ENCODE results near the gene FUS. TPM values are rescaled to one million over a fixed set of nuclear protein-coding genes. Genes with fewer than 3 reads are reported as not detected.

FUS gene
- total and polyA plus RNA-seq, 2 donors (not counting 3 experiments of a cell fraction or from before 2014, with no cell fraction given) = 307 to 569 TPM

- intact Hi-C loops (cut with micrococcal nuclease) = no loop called here
- ChIA-PET POLR2A (interaction anchor here (1.2 to 2.0 kb wide), 3 partner anchors 9 to 12 kb away, joined by 3 to 11 read pairs (median 5); partner anchors contain the start of gene FUS), CTCF (interaction anchor here (1.0 to 1.5 kb wide), 2 partner anchors 9 to 15 kb away, joined by 3 read pairs; no protein-coding TSS in a partner anchor)
- no TSS peak for BruUV-seq (replicated peaks)
- Histone ChIP-seq H4K20me1 (replicated peaks; ENCODE audit: control insufficient read depth, extremely low read depth, insufficient read depth, low read length) (peaks cover 3% of the 10 kb centered on the region), H3K4me3 (replicated peaks in 1 of 3; ENCODE audit: insufficient read depth in 1 of 3, low read depth in 1 of 3, low read length in 3 of 3) (no peak overlapping the region), H3K9me1 (replicated peaks; ENCODE audit: control insufficient read depth, extremely low read depth, insufficient read depth, low read length) (no peaks in the 10 kb centered on the region), H2AFZ (ENCODE audit: low read depth, low read length) (no peak overlapping the region), H3K9ac (replicated peaks; ENCODE audit: extremely low read depth, insufficient read depth, low read length) (no peak overlapping the region), H3K27me3 (ENCODE audit: control insufficient read depth in 2 of 2, insufficient read depth in 2 of 2, low read length in 2 of 2) (no peaks in the 10 kb centered on the region), H3K4me2 (ENCODE audit: insufficient read depth, low read length) (no peak overlapping the region), H3K4me1 (ENCODE audit: control insufficient read depth, extremely low read depth, insufficient read depth, low read length) (no peaks in the 10 kb centered on the region), H3K79me2 (ENCODE audit: control insufficient read depth, insufficient read depth, low read length) (peaks cover 41% of the 10 kb centered on the region), H3K27ac (ENCODE audit: insufficient read depth, low read depth, low read length) (no peak overlapping the region), H3K36me3 (ENCODE audit: control insufficient read depth in 2 of 2, extremely low read depth in 1 of 2, insufficient read depth in 2 of 2, low read length in 2 of 2) (peaks cover 63 to 79% of the 10 kb centered on the region in 2 experiments), H3K9me3 (replicated peaks; ENCODE audit: control insufficient read depth, insufficient read depth, low read length) (no peaks in the 10 kb centered on the region)
- no peak for TF ChIP-seq MYC (IDR thresholded peaks at IDR 0.05; ENCODE audit: low read depth, low read length)
- no peak for TF ChIP-seq MAX (IDR thresholded peaks at IDR 0.05; ENCODE audit: insufficient read depth, insufficient read length)
- TF ChIP-seq POLR2A (IDR thresholded peaks at IDR 0.05; ENCODE audit: low read depth, low read length) = no peak
- no peak for TF ChIP-seq FOS (IDR thresholded peaks at IDR 0.05; ENCODE audit: borderline replicate concordance, insufficient read depth, low read length)
- TF ChIP-seq GATA2 (IDR thresholded peaks at IDR 0.05; ENCODE audit: insufficient read depth, insufficient read length, low read depth, low read length) = no peak
- no peak for TF ChIP-seq JUN (IDR thresholded peaks at IDR 0.05; ENCODE audit: borderline replicate concordance, insufficient read depth, insufficient read length, low read depth)
- no peak for TF ChIP-seq POLR2AphosphoS5 (IDR thresholded peaks at IDR 0.05; ENCODE audit: insufficient read depth, low read depth, low read length)
- no peak for TF ChIP-seq EZH2 (IDR thresholded peaks at IDR 0.05; ENCODE audit: borderline replicate concordance, low read depth, low read length, severe bottlenecking)
- no peak for TF ChIP-seq CTCF (IDR thresholded peaks at IDR 0.05; ENCODE audit: extremely low read depth in 1 of 2, insufficient read depth in 1 of 2, low read depth in 1 of 2, low read length in 2 of 2)
- dilution Hi-C loops (cut with MboI; ENCODE audit: extremely low pct_ligation_motif_present, low sequenced_read_pairs) = no loop called here
- DNase-seq (ENCODE audit: low read depth, low spot score) = no peak
- FAIRE-seq = no peak
These were observed 11.9 kb downstream of the FUS start for GRCh38 chr16:31191697-31192428.
